HEK293T (cell line): Measurements from ENCODE around the gene PRSS1.
"Not testable (repeated sequence)": the region's sequence is repeated elsewhere in the genome, so short reads cannot be mapped to it uniquely, and the experiment has no call there.

Source experiments
- NFRKB ChIP-seq: fragments of 450-650 bp; IDR thresholded peaks from 2 replicates; pipeline ENCODE4 v1.6.1; 2016; ENCODE audit warnings: mild to moderate bottlenecking, moderate library complexity
- SUZ12 ChIP-seq: fragments of 450-650 bp; IDR thresholded peaks from 2 replicates; pipeline ENCODE4 v1.6.1; 2016; ENCODE audit warnings: mild to moderate bottlenecking

- TF ChIP-seq NFRKB, SUZ12: not testable (repeated sequence)
These were observed 2.4 kb downstream of the PRSS1 start for GRCh38 chr7:142751526-142752175.
